IMR-90 (cell line): ENCODE results near the gene CD27. TPM values are rescaled to one million over a fixed set of nuclear protein-coding genes. Genes with fewer than 3 reads are reported as not detected.

ENCODE experiments used
- ATAC-seq: fragments of 200-7000 bp; cut with Tn5 transposase; 2 replicates; pipeline ENCODE4 v1.9.1; 2020; ENCODE audit warnings: low read depth, mild to moderate bottlenecking, moderate library complexity
- BruUV-seq: library from RNA; stranded (reverse); fragments of 400-500 nt; replicated peaks from 2 replicates; lab custom pipeline; 2021; lab: Mats Ljungman, UMichigan
- CTCF ChIA-PET: fragments of 300-600 bp; formaldehyde crosslinking; extraction: SDS; loops from one replicate; lab custom pipeline; 2021; ENCODE audit warnings: antibody characterized with exemption; lab: Yijun Ruan, JAX
- POLR2A ChIA-PET: fragments of 300-600 bp; sonication (Branson Sonifier 250); formaldehyde crosslinking; loops from one replicate; lab custom pipeline; 2022; ENCODE audit warnings: antibody characterized with exemption; ENCODE audit not compliant: unreplicated experiment; lab: Charles Lee
- DNase-seq: peaks from one replicate; pipeline ENCODE4 v3.0.0; 2013
- H2AFZ ChIP-seq: replicated peaks from 2 replicates; pipeline ENCODE3; 2013; ENCODE audit warnings: low read length, mild to moderate bottlenecking; ENCODE audit not compliant: poor library complexity
- H2AK5ac ChIP-seq: 2 replicates; pipeline ENCODE4 v1.6.1; 2013; ENCODE audit warnings: low read depth, low read length, inconsistent platforms
- H2AK9ac ChIP-seq: replicated peaks from 2 replicates; pipeline ENCODE3; 2013; ENCODE audit warnings: mild to moderate bottlenecking, low read depth, low read length, moderate library complexity; ENCODE audit not compliant: poor library complexity
- H2BK120ac ChIP-seq: 2 replicates; pipeline ENCODE4 v1.6.1; 2013; ENCODE audit warnings: low read depth, low read length, inconsistent platforms
- H2BK15ac ChIP-seq: 3 replicates; pipeline ENCODE4 v1.6.1; 2013; ENCODE audit warnings: low read depth, low read length, inconsistent platforms
- H2BK20ac ChIP-seq: 2 replicates; pipeline ENCODE4 v1.6.1; 2013; ENCODE audit warnings: low read depth, mild to moderate bottlenecking, inconsistent platforms, low read length, moderate library complexity
- H2BK5ac ChIP-seq: 2 replicates; pipeline ENCODE4 v1.6.1; 2013; ENCODE audit warnings: mild to moderate bottlenecking, low read depth, low read length, inconsistent platforms; ENCODE audit not compliant: poor library complexity, severe bottlenecking
- H3K14ac ChIP-seq: replicated peaks from 2 replicates; pipeline ENCODE4 v1.6.1; 2013; ENCODE audit warnings: low read depth, low read length, inconsistent platforms
- H3K18ac ChIP-seq: 2 replicates; pipeline ENCODE4 v1.6.1; 2013; ENCODE audit warnings: low read depth, low read length, control low read depth
- H3K23ac ChIP-seq: 2 replicates; pipeline ENCODE4 v1.6.1; 2013; ENCODE audit warnings: low read depth, low read length, inconsistent platforms
- H3K27ac ChIP-seq: 2 replicates; pipeline ENCODE4 v1.5.1; 2013; ENCODE audit warnings: mild to moderate bottlenecking, control low read depth, low read length; ENCODE audit not compliant: insufficient read depth
- H3K27me3 ChIP-seq: 2 replicates; pipeline ENCODE4 v1.6.1; 2013; ENCODE audit warnings: low read length; ENCODE audit not compliant: control insufficient read depth, insufficient read depth
- H3K36me3 ChIP-seq: 2 replicates; pipeline ENCODE4 v1.6.1; 2013; ENCODE audit warnings: low read length, mixed read lengths; ENCODE audit not compliant: control insufficient read depth, insufficient read depth
- H3K4ac ChIP-seq: 2 replicates; pipeline ENCODE4 v1.6.1; 2013; ENCODE audit warnings: low read depth, low read length, inconsistent platforms
- H3K4me1 ChIP-seq: 2 replicates; pipeline ENCODE4 v1.6.1; 2013; ENCODE audit warnings: low read length, mixed read lengths; ENCODE audit not compliant: control insufficient read depth, insufficient read depth
- H3K4me2 ChIP-seq: 2 replicates; pipeline ENCODE4 v1.6.1; 2013; ENCODE audit warnings: low read depth, mild to moderate bottlenecking, control low read depth, low read length, moderate library complexity
- H3K4me3 ChIP-seq: 2 replicates; pipeline ENCODE4 v1.5.1; 2013; ENCODE audit warnings: low read depth, mild to moderate bottlenecking, control low read depth, low read length, moderate library complexity; ENCODE audit not compliant: insufficient read depth
- H3K56ac ChIP-seq: 2 replicates; pipeline ENCODE4 v1.6.1; 2013; ENCODE audit warnings: low read length, inconsistent platforms; ENCODE audit not compliant: insufficient read depth; ENCODE audit errors: extremely low read depth
- H3K79me1 ChIP-seq, 2 experiments: 2 replicates each; pipeline ENCODE4 v1.6.1; 2013; ENCODE audit warnings: low read length in 2 of 2, inconsistent platforms in 1 of 2, low read depth in 1 of 2
- H3K9ac ChIP-seq: 2 replicates; pipeline ENCODE4 v1.6.1; 2013; ENCODE audit warnings: low read depth, low read length, control low read depth
- H3K9me1 ChIP-seq: 2 replicates; pipeline ENCODE4 v1.6.1; 2013; ENCODE audit warnings: low read length, inconsistent platforms; ENCODE audit not compliant: insufficient read depth
- H3K9me3 ChIP-seq: 2 replicates; pipeline ENCODE4 v1.6.1; 2013; ENCODE audit warnings: low read length; ENCODE audit not compliant: control insufficient read depth, insufficient read depth
- H4K20me1 ChIP-seq: 2 replicates; pipeline ENCODE4 v1.6.1; 2013; ENCODE audit warnings: low read length, inconsistent platforms; ENCODE audit not compliant: insufficient read depth
- H4K5ac ChIP-seq: 2 replicates; pipeline ENCODE4 v1.6.1; 2013; ENCODE audit warnings: mild to moderate bottlenecking, low read depth, low read length, control low read depth
- H4K8ac ChIP-seq, 2 experiments: 2 replicates each; pipeline ENCODE4 v1.6.1; 2013; ENCODE audit warnings: low read depth in 2 of 2, low read length in 2 of 2, control low read depth in 1 of 2, inconsistent platforms in 1 of 2
- H4K91ac ChIP-seq: 2 replicates; pipeline ENCODE4 v1.6.1; 2013; ENCODE audit warnings: low read depth, low read length, inconsistent platforms; ENCODE audit not compliant: insufficient read depth
- CEBPB ChIP-seq: IDR thresholded peaks from 2 replicates; pipeline ENCODE4 v1.6.1; 2012; ENCODE audit warnings: low read depth, low read length, improper control_type of control experiment
- MXI1 ChIP-seq: IDR thresholded peaks from 2 replicates; pipeline ENCODE4 v1.6.1; 2012; ENCODE audit warnings: low read depth, mild to moderate bottlenecking, low read length, moderate library complexity, borderline replicate concordance
- WGBS, 2 experiments: methylation state at CpG; one replicate each; pipeline versions ENCODE4 v1.1.5 to v1.1.7; 2013; ENCODE audit warnings: missing lambda C conversion rate in 2 of 2; ENCODE audit not compliant: insufficient read length in 1 of 2; ENCODE audit errors: extremely low coverage in 2 of 2; 5-methylcytosine and 5-hydroxymethylcytosine counted together
- dilution Hi-C: fragments of 300-500 bp; cut with HindIII; formaldehyde crosslinking; loops from one replicate; pipeline ENCODE4 v1.14.3; 2018; ENCODE audit warnings: low sequenced_read_pairs; ENCODE audit not compliant: unreplicated experiment
- in situ Hi-C: fragments of 300-500 bp; cut with MboI; formaldehyde crosslinking; loops from 3 replicates; pipeline ENCODE4 v1.14.3; 2019; ENCODE audit warnings: low sequenced_read_pairs, inconsistent platforms, mixed read lengths
- intact Hi-C: fragments of 100-400 bp; cut with micrococcal nuclease; formaldehyde crosslinking; loops from 2 replicates; pipeline ENCODE4 v1.10.0; 2022
- polyA plus RNA-seq, 3 experiments: library from polyadenylated mRNA; depleted of rRNA; stranded (reverse); fragments of >200 nt; gene quantifications; 2 replicates each; pipeline ENCODE4 v1.2.3, GENCODE V29; 2012; ENCODE audit warnings: low replicate concordance in 1 of 3
- total RNA-seq: library from RNA; depleted of rRNA; stranded (reverse); fragments of >200 nt; gene quantifications from 2 replicates; pipeline ENCODE4 v1.2.3, GENCODE V29; 2012

The CD27 gene
- total and polyA plus RNA-seq, 2 of the 4 experiments (the other 2 are of a cell fraction) = 0.07 TPM; not detected in 1

DNA sequence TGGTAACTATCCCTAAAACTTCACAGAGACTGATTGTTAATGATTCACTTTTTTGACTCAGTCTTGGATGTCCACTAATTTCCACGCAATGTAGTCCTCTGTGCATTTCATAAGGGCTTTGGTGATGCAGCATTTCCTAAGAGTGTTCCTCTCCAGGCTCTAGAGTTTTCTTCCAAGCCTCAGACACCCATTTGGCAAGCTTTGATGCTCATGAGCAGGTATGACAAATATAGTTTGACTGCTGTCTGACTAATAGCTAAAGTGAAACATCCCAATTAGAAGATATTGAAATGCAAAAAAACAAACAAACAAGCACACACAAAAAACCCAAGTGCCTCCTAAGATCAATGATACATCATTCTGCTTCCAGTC is 27.2 kb downstream of the CD27 start:
- no peak overlapping the region for H3K23ac ChIP-seq
- no peak overlapping the region for H3K27ac ChIP-seq
- no peak overlapping the region for H2AK5ac ChIP-seq
- in situ Hi-C loops (loop anchor here (25.0 kb wide), 1 partner anchor 285 kb away; no protein-coding TSS in a partner anchor), dilution Hi-C loops (no loop called here), intact Hi-C loops (loop anchor here (2.0 kb wide), 1 partner anchor 69 kb away; no protein-coding TSS in a partner anchor)
- peaks cover 4% of the 10 kb centered on the region for H3K4me1 ChIP-seq
- no peak overlapping the region for H3K4ac ChIP-seq
- no peak overlapping the region for H3K18ac ChIP-seq
- H3K9ac ChIP-seq = no peak overlapping the region
- H2BK20ac ChIP-seq = no peak overlapping the region
- peaks cover 6% of the 10 kb centered on the region; the same call in 1 of the 2 replicates for H3K9me1 ChIP-seq
- no peak overlapping the region for H3K14ac ChIP-seq
- no peaks in the 10 kb centered on the region for H3K9me3 ChIP-seq
- peaks cover 8 to 26% of the 10 kb centered on the region in 2 experiments for H3K79me1 ChIP-seq
- no peak for TF ChIP-seq MXI1
- 0 out of 2 replicates have a peak, but pooled peaks have one; percentile 21 for TF ChIP-seq CEBPB
- H2BK15ac ChIP-seq = no peak overlapping the region
- POLR2A ChIA-PET = no interaction called here
- CTCF ChIA-PET = interaction anchor here (0.6 kb wide), 1 partner anchor 82 kb away, joined by 7 read pairs; no protein-coding TSS in a partner anchor
- no peak overlapping the region for H3K56ac ChIP-seq
- no peak for DNase-seq
- no peak overlapping the region for H2AFZ ChIP-seq
- H4K8ac ChIP-seq = peak overlapping the region in 1 of 2 experiments; percentile 32; a peak in 1 of 4 replicates
- no peak overlapping the region for H2BK5ac ChIP-seq
- no CpG with 5 or more reads among the region's 1 CpG for WGBS, 2 experiments
- no peak overlapping the region for H4K5ac ChIP-seq
- H3K4me3 ChIP-seq = no peak overlapping the region
- no peaks in the 10 kb centered on the region for H3K36me3 ChIP-seq
- H3K27me3 ChIP-seq = no peaks in the 10 kb centered on the region
- H4K91ac ChIP-seq = no peak overlapping the region
- ATAC-seq = no peak
- no peak overlapping the region for H2AK9ac ChIP-seq
- peaks cover 15% of the 10 kb centered on the region for H4K20me1 ChIP-seq
- no TSS peak for BruUV-seq
- H3K4me2 ChIP-seq = no peak overlapping the region
- H2BK120ac ChIP-seq = no peak overlapping the region
